HG02763 (cell line): Measurements from ENCODE around the gene COCH.
"Not testable (repeated sequence)": the region's sequence is repeated elsewhere in the genome, so short reads cannot be mapped to it uniquely, and the experiment has no call there.

Experiments
- ATAC-seq: cut with Tn5 transposase; IDR thresholded peaks from one replicate; pipeline ENCODE4 v1.9.1; 2021; ENCODE audit warnings: mild to moderate bottlenecking, moderate library complexity; ENCODE audit not compliant: unreplicated experiment

The COCH gene

DNA sequence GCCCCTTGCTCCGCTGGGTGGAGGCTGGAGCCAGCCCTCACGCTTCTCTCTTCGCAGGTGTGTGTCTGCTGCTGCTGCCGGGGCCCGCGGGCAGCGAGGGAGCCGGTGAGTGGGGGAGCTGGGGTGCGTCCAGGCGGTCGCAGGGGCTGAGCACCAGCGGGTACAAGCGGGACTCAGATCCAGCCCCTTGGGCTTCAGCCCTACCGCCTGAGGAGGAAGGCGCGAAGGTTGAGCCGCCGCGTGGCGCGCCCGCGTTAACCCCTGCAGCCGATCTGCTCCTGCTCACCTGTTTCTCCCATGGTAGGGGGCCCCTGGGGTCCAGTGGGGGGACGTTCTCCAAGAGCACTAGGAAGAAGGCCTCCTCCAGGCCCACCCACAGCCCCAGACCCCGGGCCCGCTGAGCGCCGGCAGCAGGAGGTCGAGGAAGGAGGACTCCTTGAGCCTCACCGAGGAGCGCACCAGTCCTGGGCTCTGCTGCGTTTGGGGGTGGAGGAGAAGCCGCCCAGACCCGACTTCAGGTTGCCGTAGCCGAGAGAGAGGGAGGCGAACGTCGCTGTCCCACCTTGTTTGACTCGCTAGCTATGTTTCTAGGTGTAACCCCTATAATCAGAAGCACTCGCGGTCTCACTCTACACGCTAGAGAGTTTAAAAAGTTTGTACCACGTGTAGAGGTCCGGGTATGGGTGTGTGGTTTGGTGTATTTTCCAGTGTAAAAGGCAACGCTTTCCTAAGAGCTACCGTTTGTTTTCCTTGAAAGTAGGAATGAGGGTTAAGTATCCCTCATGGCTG lies 834 bp downstream of the COCH start:
- peak; percentile 27 for ATAC-seq

DNA sequence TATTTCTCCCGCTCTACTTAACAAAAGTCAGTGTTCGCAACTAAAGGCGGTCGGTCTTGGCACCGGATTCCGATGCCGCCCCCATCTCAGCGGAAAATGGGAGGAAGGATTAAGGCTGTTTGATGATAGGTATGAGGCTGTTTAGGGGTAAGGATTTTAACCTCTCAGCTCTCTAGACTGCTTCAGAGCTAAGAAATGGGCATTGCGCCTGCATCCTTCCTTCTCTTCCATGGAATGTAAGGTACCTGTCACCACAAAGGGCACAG lies 1.4 kb downstream of the COCH start:
- no peak for ATAC-seq

DNA sequence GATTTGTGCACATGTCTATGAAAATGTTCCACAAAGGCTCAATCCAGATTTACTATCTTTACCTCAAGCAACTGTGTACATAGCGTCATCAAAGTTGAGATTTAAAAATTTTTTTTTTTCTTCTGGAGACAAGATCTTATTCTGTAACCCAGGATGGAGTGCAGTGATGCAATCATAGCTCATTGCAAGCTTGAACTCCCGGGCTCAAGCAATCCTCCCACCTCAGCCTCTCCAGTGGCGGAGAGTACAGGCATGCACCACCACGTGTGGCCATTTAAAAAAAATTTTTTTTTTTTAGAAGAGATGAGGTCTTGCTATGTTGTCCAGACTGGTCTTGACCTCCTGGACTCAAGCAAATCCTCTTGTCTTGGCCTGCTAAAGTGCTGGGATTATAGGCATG lies 2.3 kb downstream of the COCH start:
- no peak for ATAC-seq

DNA sequence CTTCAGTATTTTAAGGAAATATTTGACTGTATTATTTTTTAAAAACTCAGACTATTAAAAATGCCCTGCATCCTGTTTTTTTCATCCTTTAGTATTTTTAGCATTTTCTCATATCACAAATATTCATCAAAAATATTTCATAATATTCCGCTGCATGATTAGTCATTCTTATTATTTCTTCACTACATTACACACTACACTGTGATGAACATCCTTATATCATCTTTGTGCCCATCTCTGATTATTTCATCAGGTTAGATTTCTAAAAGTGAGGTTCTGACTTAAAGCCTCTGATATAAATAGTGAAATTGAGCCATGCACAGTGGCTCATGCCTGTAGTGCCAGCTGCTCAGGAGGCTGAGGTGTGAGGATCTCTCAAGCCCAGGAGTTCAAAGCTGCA lies 8.1 kb downstream of the COCH start:
- ATAC-seq: no peak

DNA sequence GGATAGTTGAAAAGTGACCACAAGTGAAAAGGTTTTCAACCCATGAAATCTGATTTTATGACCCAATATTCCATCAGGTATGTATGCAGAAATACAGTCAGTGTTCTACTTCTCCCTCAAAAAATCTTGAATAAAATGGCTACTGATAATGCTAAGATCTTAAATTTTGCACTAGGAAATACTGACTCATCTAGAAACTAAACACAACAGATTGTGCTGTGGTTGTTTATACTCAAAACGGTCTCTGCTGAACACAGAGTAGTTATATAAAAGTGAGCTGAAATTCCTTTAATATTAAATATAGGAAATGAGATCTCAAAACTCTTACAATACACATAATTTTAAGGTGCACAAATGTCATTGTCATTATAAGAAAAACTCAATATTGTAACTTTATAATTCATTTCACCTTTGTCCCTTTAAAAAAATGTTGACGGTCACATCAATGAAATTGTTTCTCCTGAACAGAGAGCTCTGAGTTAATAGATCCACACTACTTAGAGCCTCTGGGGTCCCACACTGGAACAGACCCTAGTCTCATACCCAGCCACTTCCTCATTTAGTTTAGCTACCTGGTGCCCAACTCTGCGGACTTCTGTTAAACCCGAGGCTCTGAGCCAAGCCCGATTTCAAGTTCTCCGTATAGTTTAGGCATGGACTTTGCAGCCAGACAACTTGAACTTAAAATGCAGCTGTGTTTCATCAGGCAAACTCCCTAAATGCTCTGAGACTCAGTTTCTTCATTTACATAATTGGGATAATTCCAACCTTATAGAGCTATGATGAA lies 9.3 kb downstream of the COCH start:
- ATAC-seq: no peak

DNA sequence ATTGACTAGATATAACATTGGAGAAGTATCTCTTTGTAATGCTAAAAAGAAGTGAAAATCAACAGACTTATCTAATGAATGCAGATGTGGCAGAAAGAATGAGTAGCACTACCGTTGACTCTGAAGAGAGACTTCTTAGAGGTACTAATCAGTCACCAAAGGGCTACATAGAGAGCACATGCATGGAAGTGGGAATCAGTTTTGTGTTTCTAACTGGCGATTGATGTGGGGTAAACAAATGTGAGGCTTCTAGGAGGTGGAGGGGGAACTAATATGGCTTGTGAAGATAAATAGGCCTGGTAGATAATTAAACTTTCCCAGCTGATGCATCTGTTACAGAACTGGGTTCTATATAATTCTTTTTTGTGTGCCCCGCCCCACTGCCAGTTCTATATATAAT lies 10.5 kb downstream of the COCH start:
- no peak for ATAC-seq

DNA sequence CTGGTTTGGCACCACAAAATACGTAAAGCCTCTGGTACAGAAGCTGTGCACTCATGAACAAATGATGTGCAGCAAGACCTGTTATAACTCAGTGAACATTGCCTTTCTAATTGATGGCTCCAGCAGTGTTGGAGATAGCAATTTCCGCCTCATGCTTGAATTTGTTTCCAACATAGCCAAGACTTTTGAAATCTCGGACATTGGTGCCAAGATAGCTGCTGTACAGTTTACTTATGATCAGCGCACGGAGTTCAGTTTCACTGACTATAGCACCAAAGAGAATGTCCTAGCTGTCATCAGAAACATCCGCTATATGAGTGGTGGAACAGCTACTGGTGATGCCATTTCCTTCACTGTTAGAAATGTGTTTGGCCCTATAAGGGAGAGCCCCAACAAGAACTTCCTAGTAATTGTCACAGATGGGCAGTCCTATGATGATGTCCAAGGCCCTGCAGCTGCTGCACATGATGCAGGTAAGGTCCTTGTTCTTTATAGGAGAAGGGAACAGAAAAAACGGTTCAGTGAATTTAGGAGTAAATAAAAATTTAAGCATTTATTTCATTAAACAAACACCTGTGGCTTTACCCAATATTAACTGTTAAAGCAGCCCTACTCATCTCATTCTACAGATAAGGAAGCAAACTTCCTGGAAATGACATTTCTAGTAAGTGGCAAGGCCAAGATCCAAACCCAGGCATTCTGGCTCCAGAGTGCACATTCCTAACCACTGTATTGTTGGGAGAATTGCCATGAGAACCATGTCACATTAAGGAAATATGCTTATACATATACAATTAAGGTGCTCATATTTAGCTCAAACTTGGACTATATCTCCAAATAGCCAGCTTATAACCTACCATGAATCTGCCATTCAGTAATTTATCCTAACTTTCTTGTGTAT lies 11.7 kb downstream of the COCH start:
- no peak for ATAC-seq

DNA sequence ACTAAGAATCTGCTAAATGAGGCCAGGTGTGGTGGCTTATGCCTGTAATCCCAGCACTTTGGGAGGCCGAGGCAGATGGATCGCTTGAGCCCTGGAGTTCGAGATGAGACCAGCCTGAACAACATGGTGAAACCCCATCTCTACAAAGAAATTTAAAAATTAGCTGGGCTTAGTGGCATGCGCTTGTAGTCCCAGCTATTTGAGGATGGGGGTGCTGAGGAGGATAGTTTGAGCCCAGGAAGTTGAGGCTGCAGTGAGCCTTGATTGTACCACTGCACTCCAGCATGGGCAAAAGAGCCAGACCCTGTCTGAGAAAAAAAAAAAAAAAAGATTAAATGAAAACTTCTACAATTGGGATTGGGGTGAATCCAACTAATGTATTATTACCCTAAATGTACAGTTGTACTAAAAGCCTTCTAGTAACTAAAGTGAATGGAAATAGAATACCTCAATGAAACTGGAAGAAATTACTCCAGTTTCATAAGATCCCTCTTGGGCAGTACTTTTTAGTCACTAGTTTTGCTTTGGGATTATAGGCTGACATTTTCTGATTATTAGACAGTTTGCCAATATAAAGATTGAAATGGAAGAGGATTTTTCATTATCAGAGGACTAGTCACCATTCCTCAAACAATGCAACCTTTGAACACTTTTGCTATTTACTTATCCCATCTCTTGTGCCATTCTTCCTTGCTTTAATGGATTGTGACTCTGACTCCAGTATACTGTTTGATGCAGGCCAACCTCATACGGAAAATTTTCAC lies 14.3 kb downstream of the COCH start:
- no peak for ATAC-seq

DNA sequence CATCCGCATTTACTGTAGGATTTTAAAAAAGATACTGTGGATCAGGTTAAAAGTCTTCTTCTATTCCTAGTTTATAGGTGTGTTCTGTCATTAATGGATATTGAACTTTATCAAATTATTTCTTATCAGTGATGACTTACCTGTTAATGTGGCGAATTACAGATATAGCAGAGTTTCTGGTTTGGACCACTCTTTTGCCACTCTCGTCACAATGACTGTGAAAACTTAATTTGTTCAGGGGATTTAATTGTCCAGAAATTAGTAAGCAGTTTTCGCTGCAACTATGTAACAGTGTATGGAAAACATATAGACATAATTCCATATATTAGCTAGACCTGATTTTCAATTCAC lies 14.9 kb downstream of the COCH start:
- no peak for ATAC-seq

DNA sequence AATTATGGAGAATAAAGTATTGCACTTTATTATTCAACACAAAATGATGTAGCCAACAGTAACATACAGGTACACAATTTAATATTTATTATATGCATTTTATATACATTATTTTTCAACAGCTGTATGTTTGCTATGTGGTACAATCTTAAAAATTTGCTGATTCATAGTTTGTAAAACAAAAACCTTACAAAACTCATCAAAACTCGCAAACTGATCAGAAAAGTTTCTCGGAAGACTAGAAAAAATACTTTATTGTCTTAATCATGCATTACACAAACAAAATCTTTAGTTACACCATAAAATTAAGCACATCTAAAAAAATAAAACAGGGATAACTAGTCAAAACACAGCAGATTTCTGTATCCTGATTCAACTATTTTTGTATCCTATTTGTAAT lies 19.5 kb downstream of the COCH start:
- ATAC-seq: no peak

DNA sequence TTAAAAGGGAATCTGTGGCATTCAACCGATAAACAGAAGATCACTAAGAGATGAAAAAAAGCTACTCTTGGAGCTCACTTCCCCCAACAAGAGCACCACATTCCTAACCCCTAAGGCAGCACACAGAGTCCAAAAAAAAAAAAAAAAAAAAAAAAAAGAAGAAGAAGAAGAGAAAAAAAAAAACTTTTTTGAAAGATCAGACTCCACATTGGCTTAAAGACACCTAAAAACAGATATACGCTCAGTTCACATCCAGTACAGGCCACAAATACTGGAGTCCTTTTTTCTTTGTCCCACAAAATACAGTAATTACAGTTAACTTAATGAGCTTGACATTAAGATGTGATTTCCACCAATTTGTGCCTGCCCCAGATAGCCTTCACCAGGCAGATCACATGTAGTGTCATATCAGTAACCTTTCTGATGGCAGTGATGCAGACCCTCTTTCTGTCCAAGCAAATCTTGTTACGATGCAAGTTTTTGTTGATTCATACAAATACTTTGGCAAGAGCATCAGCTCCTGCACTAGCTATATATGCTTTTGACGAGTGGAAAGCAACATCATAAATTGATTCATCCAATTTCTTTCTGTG lies 20.7 kb downstream of the COCH start:
- no peak for ATAC-seq

DNA sequence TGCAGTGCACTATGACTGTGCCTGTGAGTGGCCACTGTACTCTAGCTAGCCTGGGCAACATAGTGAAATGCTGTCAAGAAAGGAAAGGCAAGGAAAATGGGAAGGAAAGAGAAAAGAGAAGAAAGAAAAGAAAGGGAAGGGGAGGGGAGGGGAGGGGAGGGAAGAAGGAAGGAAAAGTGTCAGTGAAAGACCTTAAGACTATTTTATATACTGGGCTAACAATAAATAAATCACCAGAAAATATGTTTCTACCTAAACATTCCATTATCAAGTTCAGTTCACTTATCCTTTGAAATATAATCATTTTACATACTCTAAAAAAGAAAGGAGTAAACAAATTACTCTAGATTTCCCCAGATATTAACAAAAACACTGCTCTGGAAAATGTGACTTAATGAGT lies 22.1 kb downstream of the COCH start:
- ATAC-seq: no peak

DNA sequence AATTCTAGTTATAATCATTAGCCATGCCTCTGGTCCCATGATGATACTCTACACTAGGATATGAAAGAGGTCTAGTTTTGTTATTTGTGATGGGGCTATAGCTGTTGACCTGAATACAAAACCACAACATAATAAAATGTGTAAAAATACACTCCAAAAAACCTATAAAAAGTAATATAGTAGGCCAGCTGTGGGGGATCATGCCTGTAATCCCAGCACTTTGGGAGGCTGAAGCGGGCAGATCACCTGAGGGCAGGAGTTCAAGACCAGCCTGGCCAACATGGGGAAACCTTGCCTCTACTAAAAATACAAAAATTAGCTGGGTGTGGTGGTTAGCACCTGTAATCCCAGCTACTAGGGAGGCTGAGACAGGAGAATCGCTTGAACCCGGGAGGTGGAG lies 22.8 kb downstream of the COCH start:
- ATAC-seq: not testable (repeated sequence)

DNA sequence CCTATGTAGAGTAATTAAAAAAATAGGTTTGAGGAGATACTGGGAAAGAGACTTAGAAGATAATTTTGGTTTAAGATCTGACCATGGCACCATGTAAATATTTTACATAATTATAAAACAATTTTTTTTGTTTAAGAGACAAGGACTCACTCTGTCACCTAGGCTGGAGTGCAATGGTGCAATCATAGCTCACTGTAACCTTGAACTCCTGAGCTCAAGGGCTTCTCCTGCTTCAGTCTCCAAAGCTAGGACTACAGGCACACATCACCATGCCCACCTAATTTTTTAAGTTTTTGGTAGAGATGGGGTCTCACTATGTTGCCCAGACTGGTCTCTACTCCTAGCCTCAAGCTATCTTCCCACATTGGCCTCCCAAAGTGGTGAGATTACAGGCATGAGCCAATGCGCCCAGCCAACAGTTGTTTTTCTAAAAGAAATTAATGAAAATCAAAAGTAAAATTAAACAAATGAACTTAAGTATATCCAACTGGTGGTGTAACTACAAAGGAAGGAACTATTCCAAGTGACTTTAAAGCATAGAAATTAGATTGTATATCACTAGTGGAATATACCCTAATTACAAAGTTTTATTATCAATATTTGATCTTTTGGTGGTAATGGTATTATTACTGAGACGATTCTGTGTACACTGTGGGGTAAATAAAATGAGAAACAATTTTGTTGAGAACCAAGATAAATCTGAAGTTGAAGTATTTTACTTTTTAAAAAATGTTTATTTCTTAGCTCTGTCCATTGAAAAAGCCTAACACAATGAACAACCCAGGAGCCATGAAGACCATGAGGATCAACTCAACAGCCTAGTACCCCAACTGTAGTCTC lies 29.1 kb downstream of the COCH start:
- no peak for ATAC-seq

DNA sequence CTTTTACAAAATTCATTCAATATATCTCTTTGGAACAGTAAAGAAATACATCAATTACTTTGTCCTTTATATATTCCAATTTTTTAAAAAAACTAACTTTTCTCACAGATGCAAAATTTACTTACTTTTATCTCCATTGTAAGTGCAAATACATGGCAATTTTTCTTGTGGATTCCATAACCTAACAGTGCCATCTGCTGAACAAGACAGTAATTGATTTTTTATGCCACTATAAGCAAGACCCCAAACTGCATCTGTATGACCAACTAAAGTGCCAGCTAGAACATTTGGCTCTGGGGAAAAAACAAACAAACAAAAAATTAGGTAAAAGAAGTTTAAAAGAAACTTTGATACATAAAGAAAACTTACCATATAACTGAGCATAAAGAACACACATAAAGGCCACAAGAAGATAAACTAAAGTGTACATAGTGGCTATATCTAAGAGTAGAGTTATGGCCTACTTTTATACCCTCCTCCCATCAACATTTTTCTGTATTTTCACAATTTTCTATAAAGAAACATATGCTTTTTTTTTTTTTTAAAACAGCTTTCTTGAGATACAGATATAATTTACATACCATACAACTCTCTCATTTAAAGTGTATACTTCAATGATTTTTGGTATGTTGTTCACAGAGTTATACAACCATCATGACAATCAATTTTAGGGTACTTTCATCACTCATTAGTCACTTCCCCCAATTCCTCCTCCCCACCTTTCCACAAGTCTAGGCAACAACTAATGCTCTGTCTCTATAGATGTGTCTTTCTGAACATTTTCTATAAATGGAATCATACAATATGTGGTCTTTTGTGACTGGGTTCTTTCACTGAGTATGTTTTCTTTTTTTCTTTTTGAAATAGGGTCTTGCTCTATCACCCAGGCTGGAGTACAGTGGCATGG lies 32.6 kb downstream of the COCH start:
- no peak for ATAC-seq

DNA sequence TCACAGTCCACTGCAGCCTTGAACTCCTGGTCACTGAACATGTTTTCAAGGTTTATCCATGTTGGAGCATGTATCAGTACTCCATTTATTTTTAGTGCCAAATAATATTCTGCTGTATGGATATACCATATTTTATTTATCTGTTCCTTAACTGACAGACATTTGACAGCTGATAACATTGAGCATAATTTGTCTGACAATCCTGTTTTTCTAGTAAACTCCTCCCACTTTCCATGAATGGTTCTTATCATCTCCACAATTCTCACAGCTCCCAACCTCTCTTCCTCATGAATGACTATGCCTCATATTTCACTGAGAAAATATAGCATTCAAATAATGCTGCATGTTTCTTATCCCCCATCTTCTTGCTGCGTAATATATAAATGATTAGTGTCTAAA lies 33.3 kb downstream of the COCH start:
- no peak for ATAC-seq

DNA sequence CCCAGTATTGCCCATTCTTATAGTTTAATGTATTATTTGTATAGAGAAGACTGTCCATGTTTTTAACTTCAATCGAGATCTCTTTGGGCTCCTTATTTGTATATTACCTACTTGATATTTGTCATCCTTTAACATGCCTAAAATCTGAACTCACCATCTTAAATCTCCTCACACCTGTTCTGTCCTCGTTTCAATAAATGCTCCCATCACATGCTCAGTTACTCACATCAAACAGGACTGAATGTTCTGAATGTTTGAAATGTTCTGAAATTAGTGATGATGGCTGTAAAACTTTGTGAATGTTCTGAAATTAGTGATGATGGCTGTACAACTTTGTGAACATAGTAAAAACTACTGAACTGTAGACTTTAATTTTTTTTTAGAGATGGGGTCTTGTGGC lies 34.5 kb downstream of the COCH start:
- no peak for ATAC-seq

DNA sequence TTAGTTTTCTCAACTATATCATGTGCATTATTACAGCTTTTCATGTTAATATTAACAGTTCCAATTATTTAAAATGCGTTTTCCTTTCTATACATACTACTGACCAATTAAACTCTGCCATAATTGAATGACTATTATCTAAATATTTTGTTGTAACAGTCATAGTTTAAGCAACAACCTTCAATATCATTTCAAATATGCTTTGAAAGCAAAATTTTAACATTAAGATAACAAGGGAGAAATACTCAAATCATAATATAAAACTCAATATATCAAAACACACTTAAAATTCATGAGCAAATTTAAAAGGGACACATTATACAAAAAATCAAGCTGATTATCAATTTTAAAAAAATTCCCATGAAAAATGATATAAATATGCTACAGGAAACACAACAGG lies 40.5 kb downstream of the COCH start:
- ATAC-seq: no peak

DNA sequence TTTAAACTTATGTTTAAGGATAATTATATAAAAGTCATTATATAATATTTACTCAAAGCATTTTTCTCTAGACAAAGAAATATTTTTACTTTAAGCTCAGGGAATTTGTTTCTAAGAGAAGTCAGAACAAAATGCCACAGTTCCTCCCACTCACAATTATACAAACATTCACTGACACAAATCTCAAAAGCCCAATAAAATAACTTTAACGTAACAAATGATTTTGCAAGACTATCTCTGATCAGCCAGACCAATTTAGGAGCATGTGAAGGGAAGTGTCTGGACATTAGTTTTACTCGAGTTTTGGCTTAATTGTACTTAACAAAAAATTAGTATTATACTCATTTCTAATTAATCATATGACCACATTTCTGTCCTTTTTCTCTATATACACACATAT lies 41.2 kb downstream of the COCH start:
- no peak for ATAC-seq
